A549 treated with Mapracorat at 1 μM for 4 hours (cell line): Measurements from ENCODE around the gene INPP4B. TPM values are rescaled to one million over a fixed set of nuclear protein-coding genes. Genes with fewer than 3 reads are reported as not detected.

Experiments
- total RNA-seq: library from RNA; stranded (reverse); fragments of 200-300 nt; extraction: Qiagen RNA extraction; gene quantifications from 5 replicates; pipeline ENCODE4 v1.2.3, GENCODE V29; 2022

INPP4B gene
- total RNA-seq, result 3.5 to 5.6 TPM (median 4.9 TPM) in 5 replicates

DNA sequence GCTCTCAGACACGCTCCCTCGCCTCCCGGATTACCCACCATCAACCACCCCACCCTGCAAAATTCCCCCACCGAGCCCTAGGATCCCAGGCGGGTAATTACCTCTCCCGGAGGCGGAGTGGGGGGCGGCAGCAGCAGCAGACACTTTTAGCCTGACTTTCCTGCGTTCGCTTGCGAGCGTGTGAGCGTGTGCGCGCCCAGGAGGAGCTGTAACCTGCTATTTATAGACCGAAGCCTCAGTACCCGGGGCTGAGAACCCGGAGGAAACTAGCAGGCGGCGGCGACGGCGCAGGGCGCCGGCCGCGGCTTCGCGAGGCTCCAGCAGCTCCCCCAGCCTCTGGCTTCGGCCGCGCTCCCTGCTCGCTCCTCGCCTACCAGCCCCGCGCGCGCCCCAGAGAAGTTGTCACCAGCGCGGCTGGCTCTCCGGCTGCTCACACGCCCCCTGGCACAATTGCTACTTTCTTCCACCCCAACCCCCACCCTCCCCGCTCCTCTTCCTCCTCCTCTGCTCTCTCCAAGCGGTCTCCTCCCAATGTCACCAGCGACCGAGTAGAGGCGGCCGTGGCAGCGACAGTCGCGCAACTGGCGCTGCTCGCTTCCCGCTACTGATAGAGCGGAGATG, at the start of gene INPP4B:
TSS of gene INPP4B (minus strand) at position 194 of the 621 bp plus-strand sequence.

